ES-I3 (cell line): Measurements from ENCODE around the gene NPTXR.
"Not testable (repeated sequence)": the region's sequence is repeated elsewhere in the genome, so short reads cannot be mapped to it uniquely, and the experiment has no call there.

ENCODE experiments used
- H3K36me3 ChIP-seq: 2 replicates; pipeline ENCODE4 v1.6.1; 2013; ENCODE audit warnings: mild to moderate bottlenecking, low read length, control low read depth, moderate library complexity; ENCODE audit not compliant: insufficient read depth
- H3K4me1 ChIP-seq: 2 replicates; pipeline ENCODE4 v1.6.1; 2013; ENCODE audit warnings: mild to moderate bottlenecking, control low read depth, low read length; ENCODE audit not compliant: insufficient read depth
- H3K9ac ChIP-seq: 2 replicates; pipeline ENCODE4 v1.6.1; 2013; ENCODE audit warnings: low read depth, mild to moderate bottlenecking, low read length, moderate library complexity
- H3K9me3 ChIP-seq: 2 replicates; pipeline ENCODE4 v1.6.1; 2013; ENCODE audit warnings: mild to moderate bottlenecking, low read length, moderate library complexity; ENCODE audit not compliant: control insufficient read depth, insufficient read depth

Gene NPTXR

GRCh38 chr22:38864361-38865191 is 20.7 kb upstream of the NPTXR start:
- peaks cover 4% of the 10 kb centered on the region; the same call in 1 of the 2 replicates for H3K36me3 ChIP-seq
- H3K4me1 ChIP-seq = peaks cover 14% of the 10 kb centered on the region; the same call in 1 of the 2 replicates
- H3K9me3 ChIP-seq = no peaks in the 10 kb centered on the region
- no peak overlapping the region for H3K9ac ChIP-seq

GRCh38 chr22:38863531-38864131 is 19.8 kb upstream of the NPTXR start:
- Histone ChIP-seq H3K4me1 (peaks cover 14% of the 10 kb centered on the region; the same call in 1 of the 2 replicates), H3K36me3 (no peaks in the 10 kb centered on the region), H3K9ac (no peak overlapping the region), H3K9me3 (no peaks in the 10 kb centered on the region)

GRCh38 chr22:38862375-38863329 is 18.8 kb upstream of the NPTXR start:
- no peaks in the 10 kb centered on the region for H3K9me3 ChIP-seq
- H3K9ac ChIP-seq = no peak overlapping the region
- H3K4me1 ChIP-seq = peaks cover 14% of the 10 kb centered on the region; the same call in 1 of the 2 replicates
- H3K36me3 ChIP-seq = no peaks in the 10 kb centered on the region

- Histone ChIP-seq H3K4me1 (peaks cover 14% of the 10 kb centered on the region; the same call in 1 of the 2 replicates), H3K36me3 (no peaks in the 10 kb centered on the region), H3K9ac (no peak overlapping the region)
These were observed 18.1 kb upstream of the NPTXR start for GRCh38 chr22:38861927-38862326.

GRCh38 chr22:38861170-38861876 is 17.5 kb upstream of the NPTXR start:
- H3K9ac ChIP-seq = no peak overlapping the region
- H3K9me3 ChIP-seq = no peaks in the 10 kb centered on the region
- peaks cover 14% of the 10 kb centered on the region; the same call in 1 of the 2 replicates for H3K4me1 ChIP-seq
- no peaks in the 10 kb centered on the region for H3K36me3 ChIP-seq

More at GRCh38 chr22:38861927-38862326, 18.1 kb upstream of the NPTXR start:
- H3K9me3 ChIP-seq = no peaks in the 10 kb centered on the region

GRCh38 chr22:38860283-38861169 is 16.7 kb upstream of the NPTXR start:
- Histone ChIP-seq H3K9me3 (no peaks in the 10 kb centered on the region), H3K36me3 (no peaks in the 10 kb centered on the region), H3K4me1 (peaks cover 14% of the 10 kb centered on the region; the same call in 1 of the 2 replicates), H3K9ac (no peak overlapping the region)

GRCh38 chr22:38859581-38860282 is 15.9 kb upstream of the NPTXR start:
- Histone ChIP-seq H3K4me1 (peaks cover 10% of the 10 kb centered on the region; the same call in 1 of the 2 replicates), H3K9me3 (no peaks in the 10 kb centered on the region), H3K9ac (no peak overlapping the region), H3K36me3 (no peaks in the 10 kb centered on the region)

GRCh38 chr22:38858492-38858891 is 14.7 kb upstream of the NPTXR start:
- H3K4me1 ChIP-seq = peaks cover 2% of the 10 kb centered on the region; the same call in 1 of the 2 replicates
- H3K9me3 ChIP-seq = no peaks in the 10 kb centered on the region
- H3K9ac ChIP-seq = no peak overlapping the region
- no peaks in the 10 kb centered on the region for H3K36me3 ChIP-seq

GRCh38 chr22:38854476-38854875 is 10.6 kb upstream of the NPTXR start:
- not testable (repeated sequence) for H3K9me3 ChIP-seq, H3K9ac ChIP-seq, H3K36me3 ChIP-seq
- peaks cover 11% of the 10 kb centered on the region; the same call in 1 of the 2 replicates for H3K4me1 ChIP-seq

GRCh38 chr22:38853883-38854282 is 10.1 kb upstream of the NPTXR start:
- H3K9me3 ChIP-seq, H3K9ac ChIP-seq, H3K36me3 ChIP-seq: not testable (repeated sequence)
- peaks cover 11% of the 10 kb centered on the region; the same call in 1 of the 2 replicates for H3K4me1 ChIP-seq

GRCh38 chr22:38853196-38853651 is 9.4 kb upstream of the NPTXR start:
- Histone ChIP-seq H3K9ac (no peak overlapping the region), H3K36me3 (no peaks in the 10 kb centered on the region), H3K4me1 (peaks cover 11% of the 10 kb centered on the region; the same call in 1 of the 2 replicates)

GRCh38 chr22:38852522-38852921 is 8.7 kb upstream of the NPTXR start:
- H3K9me3 ChIP-seq = no peaks in the 10 kb centered on the region
- H3K36me3 ChIP-seq = no peaks in the 10 kb centered on the region
- peaks cover 11% of the 10 kb centered on the region; the same call in 1 of the 2 replicates for H3K4me1 ChIP-seq
- no peak overlapping the region for H3K9ac ChIP-seq

More at GRCh38 chr22:38853196-38853651, 9.4 kb upstream of the NPTXR start:
- no peaks in the 10 kb centered on the region for H3K9me3 ChIP-seq
